CD4-positive, alpha-beta T cell (primary cell): ENCODE results near the gene VPS41. TPM values are rescaled to one million over a fixed set of nuclear protein-coding genes. Genes with fewer than 3 reads are reported as not detected.

Experiments used
- ATAC-seq: fragments of 200-7000 bp; cut with Tn5 transposase; one replicate; pipeline ENCODE4 v1.10.0; 2022; ENCODE audit warnings: mild to moderate bottlenecking; ENCODE audit not compliant: poor library complexity
- CTCF ChIA-PET: fragments of 350-600 bp; sonication (Branson Sonifier 250); formaldehyde crosslinking; loops from one replicate; lab custom pipeline; 2021; ENCODE audit warnings: antibody characterized with exemption, inconsistent platforms; lab: Charles Lee
- POLR2A ChIA-PET: fragments of 350-600 bp; sonication (Branson Sonifier 250); formaldehyde crosslinking; loops from one replicate; lab custom pipeline; 2021; ENCODE audit warnings: antibody characterized with exemption, inconsistent platforms; lab: Charles Lee
- DNase-seq, 14 experiments: peaks; one replicate each; pipeline ENCODE4 v3.0.0-alpha.2; 2013 to 2020; ENCODE audit warnings: mixed read lengths in 2 of 14
- H3K27ac ChIP-seq, 2 donors: one replicate each; pipeline versions ENCODE4 v1.5.1 to v1.7.0; 2013; ENCODE audit warnings: low read length in 2 of 2, low read depth in 1 of 2, mild to moderate bottlenecking in 1 of 2
- H3K27me3 ChIP-seq, 2 experiments: 1 replicate in 1 of 2; 2 replicates in 1 of 2; pipeline versions ENCODE4 v1.6.1 to v1.7.0; 2013; ENCODE audit warnings: low read length in 2 of 2, control low read depth in 1 of 2, mild to moderate bottlenecking in 1 of 2, moderate library complexity in 1 of 2; ENCODE audit not compliant: insufficient read depth in 2 of 2, control insufficient read depth in 1 of 2
- H3K36me3 ChIP-seq: one replicate; pipeline ENCODE4 v1.6.1; 2013; ENCODE audit warnings: low read length, control low read depth; ENCODE audit not compliant: insufficient read depth
- H3K4me1 ChIP-seq: one replicate; pipeline ENCODE4 v1.6.1; 2013; ENCODE audit warnings: low read length, control low read depth; ENCODE audit not compliant: insufficient read depth
- H3K4me3 ChIP-seq: one replicate; pipeline ENCODE4 v1.5.1; 2013; ENCODE audit warnings: mild to moderate bottlenecking, low read length, moderate library complexity
- H3K9me3 ChIP-seq, 2 experiments: 1 replicate in 1 of 2; 2 replicates in 1 of 2; pipeline versions ENCODE4 v1.6.1 to v1.7.0; 2013; ENCODE audit warnings: low read length in 2 of 2, mild to moderate bottlenecking in 2 of 2, control low read depth in 1 of 2, moderate library complexity in 1 of 2; ENCODE audit not compliant: control insufficient read depth in 1 of 2, insufficient read depth in 1 of 2
- H3K27ac Mint-ChIP-seq: one replicate; pipeline ENCODE4 v1.8.0; 2020; ENCODE audit warnings: mixed read lengths
- H3K27me3 Mint-ChIP-seq: one replicate; pipeline ENCODE4 v1.8.0; 2021; ENCODE audit warnings: mixed read lengths
- H3K36me3 Mint-ChIP-seq: one replicate; pipeline ENCODE4 v1.8.0; 2021; ENCODE audit warnings: low read depth, mixed read lengths
- H3K4me1 Mint-ChIP-seq: one replicate; pipeline ENCODE4 v1.8.0; 2021; ENCODE audit warnings: low read depth, mixed read lengths
- H3K4me3 Mint-ChIP-seq: one replicate; pipeline ENCODE4 v1.8.0; 2020; ENCODE audit warnings: mild to moderate bottlenecking, mixed read lengths
- H3K9me3 Mint-ChIP-seq: one replicate; pipeline ENCODE4 v1.8.0; 2020; ENCODE audit warnings: mixed read lengths
- CTCF ChIP-seq: fragments of 200-600 bp; IDR thresholded peaks from one replicate; pipeline ENCODE4 v1.8.0; 2022; ENCODE audit warnings: antibody characterized with exemption, mild to moderate bottlenecking
- intact Hi-C, 2 experiments: fragments of 100-400 bp; cut with DNase I in 1 of 2; cut with micrococcal nuclease in 1 of 2; formaldehyde crosslinking; loops; one replicate each; pipeline versions ENCODE4 v1.15.1 to v1.9.0; 2023 to 2025; cut with DNase I, micrococcal nuclease
- total RNA-seq, 174 experiments: library from RNA in 2 of 174; stranded (reverse) in 2 of 174; gene quantifications; one replicate each; pipeline ENCODE4 v1.2.3 and lab custom pipeline; 2021 to 2026

VPS41 gene
- total RNA-seq, 2 experiments from 2014 or later = 19.4 to 22.9 TPM

GRCh38 chr7:38907066-38907465 lies 1.9 kb downstream of the VPS41 start:
- Mint-ChIP-seq H3K4me3 (peak overlapping the region; percentile 77), H3K27ac (no peak overlapping the region), H3K36me3 (peaks cover 6% of the 10 kb centered on the region), H3K27me3 (no peaks in the 10 kb centered on the region), H3K4me1 (peaks cover 56% of the 10 kb centered on the region), H3K9me3 (no peaks in the 10 kb centered on the region)
- POLR2A ChIA-PET = no interaction called here
- no peak for TF ChIP-seq CTCF
- Histone ChIP-seq H3K4me1 (peaks cover 9% of the 10 kb centered on the region), H3K9me3 (no peaks in the 10 kb centered on the region), H3K27ac (no peak overlapping the region), H3K27me3 (no peaks in the 10 kb centered on the region), H3K4me3 (no peak overlapping the region), H3K36me3 (no peaks in the 10 kb centered on the region)
- ATAC-seq = no peak
- intact Hi-C loops = loop anchor here in 1 of 2 experiments (10.0 kb wide), 2 partner anchors 658 to 732 kb away; partner anchors contain the start of genes STARD3NL and YAE1
- CTCF ChIA-PET = interaction anchor here (0.7 kb wide), 1 partner anchor 45 kb away, joined by 3 read pairs; no protein-coding TSS in a partner anchor
- peak in 1 of 14 experiments; percentile 9 for DNase-seq

GRCh38 chr7:38905056-38905759 lies 3.8 kb downstream of the VPS41 start:
- peaks cover 75% of the 10 kb centered on the region for H3K4me1 Mint-ChIP-seq
- no peaks in the 10 kb centered on the region for H3K27me3 Mint-ChIP-seq
- peaks cover 14% of the 10 kb centered on the region for H3K36me3 Mint-ChIP-seq
- Histone ChIP-seq H3K36me3 (no peaks in the 10 kb centered on the region), H3K4me3 (no peak overlapping the region), H3K27ac (no peak overlapping the region), H3K4me1 (peaks cover 11% of the 10 kb centered on the region), H3K9me3 (no peaks in the 10 kb centered on the region), H3K27me3 (no peaks in the 10 kb centered on the region)
- DNase-seq (no peak), ATAC-seq (no peak)
- ChIA-PET POLR2A (no interaction called here), CTCF (interaction anchor here (0.6 kb wide), 1 partner anchor 16 kb away, joined by 3 read pairs; no protein-coding TSS in a partner anchor)
- peak overlapping the region; percentile 26 for H3K4me3 Mint-ChIP-seq
- intact Hi-C loops = loop anchor here in 1 of 2 experiments (10.0 kb wide), 2 partner anchors 660 to 730 kb away; partner anchors contain the start of genes STARD3NL and YAE1
- H3K9me3 Mint-ChIP-seq = no peaks in the 10 kb centered on the region
- no peak for TF ChIP-seq CTCF
- no peak overlapping the region for H3K27ac Mint-ChIP-seq

- no peak overlapping the region for H3K4me3 Mint-ChIP-seq
- Histone ChIP-seq H3K27me3 (no peaks in the 10 kb centered on the region), H3K36me3 (no peaks in the 10 kb centered on the region), H3K4me1 (peaks cover 7% of the 10 kb centered on the region), H3K4me3 (no peak overlapping the region), H3K9me3 (no peaks in the 10 kb centered on the region), H3K27ac (no peak overlapping the region)
- TF ChIP-seq CTCF = no peak
- DNase-seq (no peak), ATAC-seq (no peak)
- ChIA-PET CTCF (no interaction called here), POLR2A (no interaction called here)
- H3K27ac Mint-ChIP-seq = no peak overlapping the region
- H3K36me3 Mint-ChIP-seq = peaks cover 14% of the 10 kb centered on the region
- intact Hi-C loops = loop anchor here in 1 of 2 experiments (10.0 kb wide), 2 partner anchors 662 to 728 kb away; partner anchors contain the start of genes STARD3NL and YAE1
- H3K4me1 Mint-ChIP-seq = peaks cover 66% of the 10 kb centered on the region
- no peaks in the 10 kb centered on the region for H3K27me3 Mint-ChIP-seq
- no peaks in the 10 kb centered on the region for H3K9me3 Mint-ChIP-seq
Measured at GRCh38 chr7:38903057-38903456, 5.9 kb downstream of the VPS41 start.
